COLO829 (cell line): ENCODE measurements around the gene TIMM17A.
"Not testable (repeated sequence)": the region's sequence is repeated elsewhere in the genome, so short reads cannot be mapped to it uniquely, and the experiment has no call there.

Experiments
- DNase-seq: peaks from one replicate; pipeline ENCODE4 v3.0.0; 2012; ENCODE audit warnings: low spot score

TIMM17A gene

DNA sequence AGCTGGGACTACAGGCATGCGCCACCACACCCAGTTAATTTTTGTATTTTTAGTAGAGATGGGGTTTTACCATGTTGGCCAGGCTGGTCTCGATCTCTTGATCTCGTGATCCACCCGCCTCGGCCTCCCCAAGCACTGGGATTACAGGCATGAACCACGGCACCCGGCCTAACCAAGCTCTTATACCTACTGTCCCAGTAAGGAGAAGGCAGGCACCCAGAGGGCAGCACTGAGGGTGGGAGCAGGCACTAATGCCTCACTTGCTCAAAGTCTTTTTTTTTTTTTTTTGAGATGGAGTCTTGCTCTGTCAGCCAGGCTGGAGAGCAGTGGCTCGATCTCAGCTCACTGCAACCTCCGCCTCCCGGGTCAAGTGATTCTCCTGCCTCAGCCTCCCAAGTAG, 15.0 kb upstream of the TIMM17A start:
- not testable (repeated sequence) for DNase-seq

DNA sequence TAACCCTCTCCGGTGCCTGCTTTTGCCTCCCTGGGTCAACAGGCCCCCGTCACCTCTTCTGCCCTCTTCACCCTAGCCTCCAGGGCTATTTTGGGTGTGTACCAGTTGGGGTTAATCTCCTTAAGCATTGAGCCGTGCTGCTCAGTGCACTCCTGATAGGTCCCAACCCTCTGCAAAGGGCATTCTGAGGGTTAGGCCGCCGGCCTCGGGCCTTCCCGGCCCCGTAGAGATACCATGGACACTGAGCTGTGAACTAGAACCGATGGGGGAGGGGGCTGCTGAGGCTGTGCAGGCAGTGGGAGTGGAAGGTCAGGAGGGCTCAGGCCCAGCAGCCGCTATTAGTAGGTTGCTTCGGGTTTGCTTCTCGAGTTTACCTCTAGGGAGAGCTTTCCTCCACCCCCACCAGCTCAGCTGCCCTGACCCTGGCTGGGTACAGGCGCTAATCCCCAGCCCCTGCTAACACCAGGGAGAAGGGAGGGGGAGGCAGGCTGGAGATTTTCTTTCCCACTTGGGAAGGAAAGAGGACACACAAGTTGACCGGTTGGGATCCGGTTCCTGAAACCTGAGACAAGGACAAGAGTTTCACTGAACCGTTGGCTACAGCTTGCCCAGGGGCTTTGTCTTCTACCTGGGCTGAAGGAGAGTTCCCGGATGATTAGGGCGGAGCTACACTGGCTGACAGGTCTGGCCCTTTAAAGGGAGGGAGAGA, 13.7 kb upstream of the TIMM17A start:
- no peak for DNase-seq

DNA sequence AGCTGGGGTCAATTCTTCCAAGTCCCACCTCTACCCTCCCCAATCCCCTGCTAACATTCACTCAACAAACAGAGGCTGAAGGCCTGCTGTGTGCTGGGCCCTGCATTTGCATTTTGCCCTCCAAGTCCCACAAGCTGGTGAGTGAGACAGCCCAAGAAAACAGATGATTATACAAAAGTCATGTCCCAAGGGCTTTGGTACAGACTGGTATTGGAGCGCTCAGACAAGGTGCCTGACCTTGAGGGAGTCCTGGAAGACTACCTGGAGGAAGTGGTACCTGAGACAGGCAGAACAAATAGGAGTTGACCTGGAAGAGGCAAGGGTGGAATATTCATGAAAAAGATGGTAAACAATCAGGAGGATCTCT, 13.2 kb upstream of the TIMM17A start:
- no peak for DNase-seq

DNA sequence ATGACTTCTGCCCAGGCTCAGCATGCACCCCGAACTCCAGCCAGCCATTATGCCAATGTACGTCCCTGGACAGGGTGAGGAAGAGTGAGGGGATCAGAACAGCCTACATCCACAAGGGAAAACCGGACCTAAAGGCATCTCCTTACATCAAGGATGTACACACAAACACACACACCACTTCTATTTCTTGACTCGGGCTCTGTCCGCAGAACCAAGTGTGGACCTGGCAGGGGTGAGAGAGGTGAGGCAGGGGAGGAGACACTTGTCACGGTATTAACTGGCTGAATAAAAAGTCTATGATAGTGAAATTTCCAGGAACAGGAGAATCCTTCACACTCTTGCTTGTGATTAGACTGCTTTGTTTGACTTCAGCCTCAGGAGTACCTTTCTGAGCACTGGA, 11.3 kb upstream of the TIMM17A start:
- DNase-seq: no peak

DNA sequence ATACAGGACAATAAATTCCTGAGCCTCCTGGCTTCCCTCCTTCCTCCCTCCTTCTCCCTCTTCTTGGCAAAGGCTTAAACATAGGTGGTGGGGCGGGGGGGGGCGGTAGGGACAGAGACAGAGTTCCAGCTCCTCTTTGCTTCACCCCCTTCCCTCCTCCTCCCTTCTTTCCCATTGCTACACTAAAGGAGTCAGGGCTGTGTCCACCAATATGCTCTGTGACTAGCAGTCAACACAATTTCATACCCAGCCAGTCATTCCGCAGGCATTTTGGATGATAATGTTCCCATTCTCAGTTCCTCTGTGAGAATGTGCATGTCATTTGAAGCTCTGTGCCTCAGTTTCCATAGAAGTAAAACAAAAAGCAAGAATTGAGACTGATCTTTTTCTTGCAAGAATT, 10.7 kb upstream of the TIMM17A start:
- no peak for DNase-seq

DNA sequence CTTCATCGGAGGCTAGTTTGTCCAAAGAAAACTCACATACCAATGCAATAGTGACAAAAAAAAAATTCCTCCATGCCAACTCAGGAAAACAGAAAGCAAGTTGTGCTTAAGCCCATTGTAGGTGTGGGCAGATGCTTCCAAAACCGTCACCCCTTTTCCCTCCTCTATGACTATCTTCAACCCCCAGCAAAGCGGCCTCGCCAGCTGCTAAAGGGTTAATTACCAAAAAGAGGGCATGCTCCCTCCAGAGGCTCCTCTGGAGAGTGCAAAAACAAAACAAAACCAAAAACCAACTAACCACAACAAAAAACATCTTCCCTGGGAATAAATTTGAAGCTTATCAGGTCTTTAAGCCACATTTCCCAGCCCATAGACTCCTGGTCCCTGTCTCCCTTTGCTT, 10.1 kb upstream of the TIMM17A start:
- no peak for DNase-seq

DNA sequence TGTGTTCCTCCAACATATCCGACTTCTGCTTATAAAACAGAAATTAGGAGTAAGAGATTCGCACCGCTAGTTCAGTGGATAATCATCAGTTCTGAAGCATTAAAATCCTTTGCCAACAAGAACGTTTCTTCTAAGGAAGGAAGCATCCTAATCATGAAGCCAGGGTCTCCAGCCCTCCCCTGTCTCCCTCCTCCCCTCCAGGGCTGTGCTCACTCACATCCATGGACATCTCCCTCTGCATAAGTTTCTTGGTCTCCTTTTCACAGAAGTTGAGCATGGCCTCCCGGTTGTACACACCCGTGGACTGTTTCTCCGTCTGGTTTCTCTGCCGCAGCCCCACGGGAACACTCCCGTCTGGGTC, 9.5 kb upstream of the TIMM17A start:
- no peak for DNase-seq

DNA sequence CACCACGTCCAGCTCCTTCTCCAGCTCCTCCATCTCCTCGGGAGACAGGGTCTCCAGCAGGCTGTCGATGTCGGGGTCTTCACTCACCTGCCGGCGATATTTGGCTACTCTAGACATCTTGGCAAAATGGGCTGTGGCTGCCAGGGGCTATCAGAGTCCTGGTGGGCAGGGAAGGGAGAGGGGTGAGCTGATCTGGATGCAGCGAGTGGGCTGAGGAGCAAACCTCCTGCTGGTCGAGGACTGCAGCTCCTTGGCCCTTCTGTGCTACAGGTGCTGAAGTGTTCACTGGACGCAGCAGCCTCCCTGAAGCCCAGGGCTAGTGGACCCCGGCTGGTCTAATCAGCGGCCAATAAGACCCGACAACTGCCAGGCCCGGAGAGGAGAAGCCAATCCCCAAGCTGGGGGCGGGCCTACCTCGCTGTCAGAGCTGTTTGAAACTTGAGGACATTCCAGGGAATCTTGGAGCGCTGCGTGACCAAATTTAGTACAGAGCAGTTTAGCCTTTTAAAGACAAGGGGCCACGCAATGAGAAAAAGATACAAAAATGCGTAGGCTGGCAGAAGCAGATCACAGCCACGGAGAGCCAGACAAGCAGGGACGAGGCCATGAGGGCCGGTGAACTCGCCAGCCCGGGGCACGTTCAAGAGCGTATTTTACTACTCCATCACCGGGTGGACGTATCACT, 8.9 kb upstream of the TIMM17A start, which contains the start of gene LMOD1:
TSS of gene LMOD1 (minus strand) at position 325 of the 685 bp plus-strand sequence. CDS start at position 117, 208 bp downstream.
- DNase-seq: peak; percentile 39

DNA sequence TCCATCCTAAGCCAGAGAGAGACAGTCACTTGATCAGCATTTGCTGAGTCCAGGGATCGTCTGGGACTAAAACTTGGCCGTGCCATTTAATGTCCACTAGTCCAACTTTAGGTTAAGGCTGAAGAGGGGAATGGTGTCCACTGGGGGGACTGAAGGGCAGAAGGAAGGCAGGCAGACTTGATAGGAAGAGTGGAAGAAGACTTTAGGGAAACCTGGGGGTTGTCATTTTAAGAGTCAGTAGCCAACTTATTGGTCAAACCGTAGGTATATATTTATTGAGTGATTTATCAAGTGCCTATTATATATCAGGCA, 7.7 kb upstream of the TIMM17A start:
- DNase-seq: no peak

DNA sequence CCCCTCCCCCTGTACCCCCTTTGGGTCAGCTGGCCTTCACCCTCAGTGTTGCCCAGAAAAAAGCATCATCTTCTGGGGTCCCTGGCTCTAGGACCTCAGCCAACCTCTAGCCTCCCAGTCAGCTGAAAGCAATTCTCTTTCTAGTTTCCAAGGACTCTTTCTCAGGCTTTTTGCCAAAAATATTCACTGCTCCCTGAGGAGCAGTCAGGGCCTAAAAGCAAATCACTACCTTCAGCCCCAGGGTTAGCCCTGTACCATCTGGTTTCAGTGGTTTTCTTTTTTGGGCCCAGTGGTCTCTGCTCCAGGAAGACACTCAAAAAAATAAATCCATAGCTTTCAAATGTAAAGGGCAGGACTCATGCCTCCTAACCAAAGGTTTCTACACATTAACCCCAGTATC, 5.8 kb upstream of the TIMM17A start:
- no peak for DNase-seq

DNA sequence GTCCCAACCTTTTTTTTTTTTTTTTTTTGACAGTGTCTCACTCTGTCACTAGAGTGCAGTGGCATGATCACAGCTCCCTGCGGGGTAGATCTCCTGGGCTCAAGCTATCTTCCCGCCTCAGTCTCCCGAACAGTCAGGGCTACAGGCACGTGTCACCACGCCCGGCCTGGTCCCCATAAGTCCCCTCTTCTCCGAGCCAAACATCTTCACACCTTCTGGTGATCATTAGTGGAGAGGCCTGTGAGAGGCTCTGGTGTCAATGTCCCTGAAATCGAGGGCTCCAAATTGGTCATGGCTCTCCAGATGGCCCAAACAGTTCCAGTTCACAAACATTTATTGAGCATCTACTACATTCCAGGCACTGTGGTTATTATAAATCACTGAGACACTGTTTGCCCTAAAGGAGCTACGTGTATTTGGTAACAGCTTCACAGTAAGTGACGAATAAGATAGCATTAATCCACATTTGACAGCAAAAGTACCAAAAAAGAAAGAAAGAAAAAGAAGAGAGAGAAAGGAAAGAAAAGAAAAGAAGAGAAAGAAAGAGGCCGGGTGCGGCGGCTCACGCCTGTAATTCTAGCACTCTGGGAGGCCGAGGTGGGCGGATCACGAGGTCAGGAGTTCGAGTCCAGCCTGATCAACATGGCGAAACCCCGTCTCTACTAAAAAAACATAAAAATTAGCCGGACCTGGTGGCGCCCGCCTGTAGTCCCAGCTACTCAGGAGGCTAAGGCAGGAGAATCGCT, 867 bp upstream of the TIMM17A start:
- DNase-seq: no peak

DNA sequence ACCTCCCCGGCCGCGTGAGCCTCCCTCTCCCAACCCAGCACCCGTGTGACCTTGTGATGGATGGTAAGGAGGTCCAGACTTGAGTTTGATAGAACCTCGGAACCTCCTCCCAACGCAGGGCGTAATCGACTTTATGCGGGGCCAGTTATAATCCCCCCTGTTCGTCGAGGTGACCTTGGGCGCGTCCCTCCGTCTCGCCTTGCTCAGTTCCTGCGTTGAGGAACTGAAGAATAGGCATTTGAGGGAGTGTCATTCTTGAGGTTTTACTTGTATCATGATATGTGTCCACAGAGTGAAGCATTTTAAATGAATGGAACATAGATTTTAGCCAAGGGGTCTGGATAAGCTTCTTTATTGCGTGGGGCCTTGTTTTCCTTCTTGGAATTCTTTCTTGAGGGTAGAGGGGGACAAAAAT, 433 bp downstream of the TIMM17A start:
- no peak for DNase-seq

DNA sequence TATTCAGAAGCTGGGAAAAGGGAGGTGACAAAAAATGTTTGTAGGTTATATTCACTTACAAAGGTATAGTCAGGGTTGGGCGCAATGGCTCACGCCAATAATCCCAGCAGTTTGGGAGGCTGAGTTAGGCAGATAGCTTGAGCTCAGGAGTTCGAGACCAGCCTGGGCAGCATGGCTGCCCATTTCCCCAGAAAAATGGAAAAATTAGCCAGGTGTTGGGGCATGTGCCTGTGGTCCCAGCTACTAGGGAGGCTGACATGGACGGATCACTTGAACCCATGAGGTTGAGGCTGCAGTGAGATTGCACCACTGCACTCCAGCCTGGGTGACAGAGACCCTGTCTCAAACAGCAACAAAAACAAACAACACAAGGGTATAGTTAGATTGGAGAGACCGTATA, 3.0 kb downstream of the TIMM17A start:
- no peak for DNase-seq

DNA sequence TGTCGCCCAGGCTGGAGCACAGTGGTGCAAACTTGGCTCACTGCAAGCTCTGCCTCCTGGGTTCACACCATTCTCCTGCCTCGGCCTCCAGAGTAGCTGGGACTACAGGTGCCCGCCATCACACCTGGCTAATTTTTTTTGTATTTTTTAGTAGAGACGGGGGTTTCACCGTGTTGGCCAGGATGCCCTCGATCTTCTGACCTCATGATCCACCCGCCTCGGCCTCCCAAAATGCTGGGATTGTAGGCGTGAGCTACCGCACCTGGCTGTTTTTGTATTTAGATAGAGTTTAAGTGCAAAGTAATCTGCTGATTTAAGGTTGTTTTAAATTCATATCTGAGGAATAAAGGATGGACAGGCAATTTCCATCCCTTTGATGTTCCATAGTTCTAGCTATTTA, 7.1 kb downstream of the TIMM17A start:
- DNase-seq: not testable (repeated sequence)

DNA sequence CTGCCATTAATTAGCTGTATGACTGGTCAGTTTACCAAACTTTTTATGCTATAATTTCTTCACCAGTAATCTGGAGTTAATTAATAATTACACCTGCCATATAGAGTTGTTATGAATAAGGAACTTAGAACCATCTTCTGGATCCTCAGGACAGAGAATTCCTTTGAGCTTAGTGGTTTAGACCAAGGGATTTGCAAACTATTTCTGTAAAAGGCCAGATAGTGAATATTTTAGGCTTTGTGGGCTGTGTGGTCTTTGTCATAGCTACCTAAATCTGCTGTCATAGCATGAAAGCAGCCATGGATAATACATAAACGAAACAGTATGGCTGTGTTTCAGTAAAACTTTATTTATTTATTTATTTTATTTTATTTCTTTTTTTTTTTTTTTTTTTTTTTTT, 9.0 kb downstream of the TIMM17A start:
- no peak for DNase-seq

DNA sequence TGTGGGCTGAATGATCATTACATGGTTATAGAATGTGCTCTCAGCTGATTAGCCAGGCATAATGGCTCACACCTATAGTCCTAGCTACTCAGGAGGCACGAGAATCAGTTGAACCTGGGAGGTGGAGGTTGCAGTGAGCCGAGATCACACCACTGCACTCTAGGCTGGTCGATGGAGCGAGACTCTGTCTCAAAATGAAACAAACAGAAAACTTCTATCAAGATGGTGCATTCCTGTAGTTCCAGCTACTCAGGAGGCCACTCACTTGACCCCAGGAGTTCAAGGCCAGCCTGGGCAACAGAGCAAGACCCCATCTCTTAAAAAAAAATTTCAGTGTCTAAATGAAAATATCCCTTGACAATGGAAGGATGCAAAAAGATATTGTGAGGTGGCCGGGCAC, 10.9 kb downstream of the TIMM17A start:
- DNase-seq: no peak

DNA sequence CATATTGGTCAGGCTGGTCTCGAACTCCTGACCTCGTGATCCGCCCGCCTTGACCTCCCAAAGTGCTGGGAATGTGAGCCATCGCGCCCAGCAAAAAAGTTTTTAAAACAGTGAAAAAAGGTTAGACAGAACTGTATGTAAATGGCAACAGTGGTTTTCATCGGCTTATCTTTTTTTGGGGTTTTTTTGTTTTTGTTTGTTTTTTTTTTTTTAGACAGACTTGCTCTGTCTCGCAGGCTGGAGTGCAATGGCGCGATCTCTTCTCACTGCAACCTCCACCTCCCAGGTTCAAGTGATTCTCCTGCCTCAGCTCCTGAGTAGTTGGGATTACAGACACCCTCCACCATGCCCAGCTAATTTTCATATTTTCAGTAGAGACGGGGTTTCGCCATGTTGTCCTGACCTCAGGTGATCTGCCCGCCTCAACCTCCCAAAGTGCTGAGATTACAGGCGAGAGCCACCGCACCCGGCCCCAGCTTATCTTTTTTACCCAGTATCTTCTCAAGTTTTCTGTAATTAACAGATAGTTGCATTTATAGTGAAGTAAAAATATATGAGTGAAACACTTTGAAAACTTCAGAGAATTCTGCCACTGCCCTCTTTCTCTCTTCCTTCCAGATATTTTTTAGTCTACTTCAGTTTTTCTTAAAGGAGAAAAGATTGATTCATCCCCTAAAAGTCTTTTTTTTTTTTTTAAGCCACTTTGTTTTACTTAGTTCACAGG, 13.1 kb downstream of the TIMM17A start:
- no peak for DNase-seq

DNA sequence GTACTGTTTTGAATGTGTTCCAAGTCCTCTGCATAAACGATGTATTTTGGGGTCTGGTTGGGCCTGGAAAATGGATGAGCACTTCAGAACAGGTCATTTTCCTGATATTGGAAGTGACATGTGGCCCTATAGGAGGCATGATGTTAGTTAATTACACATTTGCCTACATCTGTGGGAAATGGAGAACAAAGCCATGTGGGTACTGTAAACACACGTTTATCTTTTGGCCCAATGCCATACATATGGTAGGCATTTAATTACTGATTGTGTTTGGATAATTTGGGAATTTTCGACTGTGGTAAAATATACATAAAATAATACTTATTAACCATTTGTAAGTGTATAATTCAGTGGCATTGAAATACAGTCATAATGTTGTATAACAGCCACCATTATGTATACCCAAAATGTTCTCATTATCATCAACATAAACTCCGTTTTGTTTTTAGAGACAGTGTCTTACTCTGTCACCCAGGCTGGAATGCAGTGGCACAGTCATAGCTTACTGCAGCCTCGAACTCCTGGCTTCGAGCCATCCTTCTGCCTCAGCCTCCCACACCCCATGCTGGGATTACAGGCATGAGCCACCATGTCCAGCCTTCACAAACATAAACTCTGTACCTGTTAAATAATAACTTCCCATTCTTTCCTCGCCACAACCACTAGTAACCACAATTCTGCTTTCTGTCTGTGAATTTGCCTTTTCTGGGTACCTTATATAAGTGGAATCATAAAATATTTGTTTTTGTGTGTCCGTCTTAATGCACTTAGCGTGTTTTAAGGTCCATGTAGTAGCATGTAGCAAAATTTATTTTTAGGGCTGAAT, 15.2 kb downstream of the TIMM17A start:
- no peak for DNase-seq

DNA sequence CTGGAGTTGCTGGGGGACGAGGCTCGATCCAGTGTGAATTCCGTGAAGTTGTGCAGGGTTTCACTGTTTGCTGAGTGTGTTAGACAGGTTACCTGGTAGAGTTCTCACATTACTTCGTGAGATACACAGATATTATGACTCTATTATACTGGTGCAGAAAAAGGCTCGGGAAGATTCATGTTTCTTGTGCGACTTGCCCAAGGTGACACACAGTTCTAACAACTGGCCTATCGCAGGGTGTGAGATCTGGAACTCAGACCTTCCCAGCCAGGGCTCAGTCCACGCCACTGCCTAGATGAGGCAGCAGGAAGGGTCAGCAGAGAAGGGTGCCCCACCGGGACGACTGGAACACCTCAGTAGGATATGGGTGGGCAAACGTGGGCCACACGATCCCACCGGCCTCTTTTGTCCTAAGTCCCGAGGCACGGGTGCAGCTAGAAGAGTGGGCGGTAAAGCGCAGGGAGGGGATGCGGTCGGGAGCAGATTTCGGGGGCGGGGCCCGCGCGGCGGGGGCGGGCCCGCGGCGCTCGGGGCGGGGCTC, 26.8 kb downstream of the TIMM17A start:
- peak; percentile 68 for DNase-seq

DNA sequence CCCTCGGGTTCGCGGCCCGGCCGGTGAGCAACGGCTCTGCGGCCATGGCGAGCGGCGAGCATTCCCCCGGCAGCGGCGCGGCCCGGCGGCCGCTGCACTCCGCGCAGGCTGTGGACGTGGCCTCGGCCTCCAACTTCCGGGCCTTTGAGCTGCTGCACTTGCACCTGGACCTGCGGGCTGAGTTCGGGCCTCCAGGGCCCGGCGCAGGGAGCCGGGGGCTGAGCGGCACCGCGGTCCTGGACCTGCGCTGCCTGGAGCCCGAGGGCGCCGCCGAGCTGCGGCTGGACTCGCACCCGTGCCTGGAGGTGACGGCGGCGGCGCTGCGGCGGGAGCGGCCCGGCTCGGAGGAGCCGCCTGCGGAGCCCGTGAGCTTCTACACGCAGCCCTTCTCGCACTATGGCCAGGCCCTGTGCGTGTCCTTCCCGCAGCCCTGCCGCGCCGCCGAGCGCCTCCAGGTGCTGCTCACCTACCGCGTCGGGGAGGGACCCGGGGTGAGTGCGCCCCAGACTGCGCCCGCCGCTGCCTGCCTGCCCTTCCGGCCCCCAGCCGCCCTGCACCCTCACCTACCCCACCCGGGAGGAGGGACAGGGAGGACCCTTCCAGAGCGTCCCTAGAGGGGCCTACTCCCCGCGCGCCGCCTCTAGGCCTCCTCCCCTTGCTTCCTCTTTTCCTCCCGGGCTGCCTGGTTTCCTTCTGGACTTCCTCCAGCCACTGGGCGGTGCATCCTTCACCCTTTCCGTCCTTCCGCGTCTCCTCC, 27.5 kb downstream of the TIMM17A start, which contains the start of gene RNPEP:
TSS of gene RNPEP (plus strand) at position 26 of the 757 bp plus-strand sequence. CDS start at position 45, 19 bp downstream.
- DNase-seq: peak; percentile 80

DNA sequence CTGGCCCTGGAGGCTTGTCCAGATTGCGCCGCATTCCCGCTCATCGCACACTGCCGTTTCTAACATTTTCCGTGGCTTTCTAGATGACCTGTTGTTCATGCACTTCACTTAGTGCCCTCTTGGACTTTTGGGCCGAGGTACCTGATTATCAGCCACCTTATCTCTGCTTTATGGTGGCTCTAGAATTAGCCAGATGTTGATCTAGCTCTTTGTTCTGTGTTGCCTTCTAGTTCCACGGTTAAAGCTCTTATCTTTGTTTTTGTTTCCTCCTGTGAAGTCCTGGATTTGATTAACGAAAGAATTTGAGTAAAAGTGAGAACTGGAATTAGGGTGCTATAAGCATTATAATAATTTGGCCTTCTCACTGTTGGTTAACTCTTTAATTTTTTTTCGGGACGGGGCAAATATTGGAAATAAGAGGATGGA, 28.1 kb downstream of the TIMM17A start:
- DNase-seq: no peak
